ENCODE data around the gene C19orf44.

DNA sequence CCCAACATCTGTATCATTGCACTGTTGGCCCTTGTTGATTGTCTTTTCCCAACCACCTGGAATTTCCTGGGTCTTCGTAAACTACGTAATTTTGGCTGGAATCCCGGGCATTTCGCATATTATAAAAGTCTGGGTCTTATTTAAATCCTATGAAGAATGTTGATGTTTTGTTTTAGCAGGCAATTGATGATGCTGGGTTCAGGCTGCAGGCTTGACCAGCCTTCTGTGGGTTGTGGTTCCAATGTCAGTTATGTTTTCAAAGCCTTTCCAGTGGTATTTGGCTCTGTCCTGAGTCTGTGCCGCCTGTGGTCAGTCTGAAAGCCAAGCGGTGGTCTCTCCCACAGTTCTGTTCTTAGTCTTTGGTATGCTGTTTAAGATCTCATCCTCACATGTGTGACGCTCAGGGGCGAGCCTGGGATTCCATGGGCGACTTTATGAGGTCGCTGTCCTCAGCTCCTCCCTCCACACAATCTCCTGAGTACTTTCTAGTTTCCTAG, 63.6 kb downstream of the C19orf44 start:
- TF ChIP-seq, protein P1, sequence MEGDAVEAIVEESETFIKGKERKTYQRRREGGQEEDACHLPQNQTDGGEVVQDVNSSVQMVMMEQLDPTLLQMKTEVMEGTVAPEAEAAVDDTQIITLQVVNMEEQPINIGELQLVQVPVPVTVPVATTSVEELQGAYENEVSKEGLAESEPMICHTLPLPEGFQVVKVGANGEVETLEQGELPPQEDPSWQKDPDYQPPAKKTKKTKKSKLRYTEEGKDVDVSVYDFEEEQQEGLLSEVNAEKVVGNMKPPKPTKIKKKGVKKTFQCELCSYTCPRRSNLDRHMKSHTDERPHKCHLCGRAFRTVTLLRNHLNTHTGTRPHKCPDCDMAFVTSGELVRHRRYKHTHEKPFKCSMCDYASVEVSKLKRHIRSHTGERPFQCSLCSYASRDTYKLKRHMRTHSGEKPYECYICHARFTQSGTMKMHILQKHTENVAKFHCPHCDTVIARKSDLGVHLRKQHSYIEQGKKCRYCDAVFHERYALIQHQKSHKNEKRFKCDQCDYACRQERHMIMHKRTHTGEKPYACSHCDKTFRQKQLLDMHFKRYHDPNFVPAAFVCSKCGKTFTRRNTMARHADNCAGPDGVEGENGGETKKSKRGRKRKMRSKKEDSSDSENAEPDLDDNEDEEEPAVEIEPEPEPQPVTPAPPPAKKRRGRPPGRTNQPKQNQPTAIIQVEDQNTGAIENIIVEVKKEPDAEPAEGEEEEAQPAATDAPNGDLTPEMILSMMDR (conservative IDR thresholded peaks at IDR 0.05; ENCODE audit: low read length), result no peak
- TF ChIP-seq EZH2phosphoT487 (IDR thresholded peaks at IDR 0.05; ENCODE audit: borderline replicate concordance), result no peak
